Hematopoietic multipotent progenitor cell treated with erythropoietin and hydrocortisone succinate and interleukin-3 and kit ligand, for 4 days (in vitro differentiated cells): ENCODE data around the gene ESAM.
A peak's percentile ranks its signal among the peaks of the same experiment; 100 is the strongest.

Source experiments
- DNase-seq: peaks from one replicate; pipeline ENCODE4 v3.0.0-alpha.2; 2015

Gene ESAM

GRCh38 chr11:124769806-124770774 is 8.0 kb upstream of the ESAM start:
- DNase-seq: no peak

DNA sequence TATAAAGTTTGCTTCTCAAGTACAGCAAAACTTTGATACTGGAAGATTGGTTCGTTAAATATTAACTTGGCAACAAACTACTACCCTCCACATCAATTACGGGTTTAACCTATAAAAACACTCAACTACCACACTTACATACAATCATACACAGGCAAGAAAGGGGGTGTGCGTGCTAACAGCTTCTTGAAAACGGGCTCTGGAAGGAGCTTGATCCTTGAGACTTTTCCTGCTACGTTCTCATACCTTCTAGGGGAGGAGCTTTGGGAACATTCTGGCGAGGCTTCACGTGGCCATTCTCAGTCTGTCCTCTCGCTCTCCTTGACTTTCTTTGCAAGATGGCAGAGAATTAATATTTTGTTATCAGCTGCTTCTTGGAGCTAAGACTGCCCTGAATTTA is 6.8 kb upstream of the ESAM start:
- no peak for DNase-seq

DNA sequence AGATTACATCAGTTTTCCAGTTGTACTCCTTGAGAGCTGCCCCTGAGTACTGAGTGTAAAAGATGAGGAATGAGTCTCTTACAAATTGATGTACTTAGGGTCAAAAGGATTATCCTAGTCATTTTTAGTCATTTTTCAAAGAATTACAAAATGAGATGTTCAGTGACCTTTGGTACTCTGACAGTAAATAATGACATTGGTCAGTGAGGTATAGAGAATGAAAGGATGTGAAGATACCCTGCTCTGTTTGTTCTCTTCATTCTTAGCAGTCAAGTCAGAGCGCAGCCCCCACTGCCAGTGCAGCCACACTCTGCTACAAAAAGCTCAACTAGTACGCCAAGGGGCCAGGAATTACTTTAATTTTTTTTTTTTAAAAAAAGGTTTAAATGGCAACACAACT is 4.1 kb upstream of the ESAM start:
- DNase-seq: no peak

DNA sequence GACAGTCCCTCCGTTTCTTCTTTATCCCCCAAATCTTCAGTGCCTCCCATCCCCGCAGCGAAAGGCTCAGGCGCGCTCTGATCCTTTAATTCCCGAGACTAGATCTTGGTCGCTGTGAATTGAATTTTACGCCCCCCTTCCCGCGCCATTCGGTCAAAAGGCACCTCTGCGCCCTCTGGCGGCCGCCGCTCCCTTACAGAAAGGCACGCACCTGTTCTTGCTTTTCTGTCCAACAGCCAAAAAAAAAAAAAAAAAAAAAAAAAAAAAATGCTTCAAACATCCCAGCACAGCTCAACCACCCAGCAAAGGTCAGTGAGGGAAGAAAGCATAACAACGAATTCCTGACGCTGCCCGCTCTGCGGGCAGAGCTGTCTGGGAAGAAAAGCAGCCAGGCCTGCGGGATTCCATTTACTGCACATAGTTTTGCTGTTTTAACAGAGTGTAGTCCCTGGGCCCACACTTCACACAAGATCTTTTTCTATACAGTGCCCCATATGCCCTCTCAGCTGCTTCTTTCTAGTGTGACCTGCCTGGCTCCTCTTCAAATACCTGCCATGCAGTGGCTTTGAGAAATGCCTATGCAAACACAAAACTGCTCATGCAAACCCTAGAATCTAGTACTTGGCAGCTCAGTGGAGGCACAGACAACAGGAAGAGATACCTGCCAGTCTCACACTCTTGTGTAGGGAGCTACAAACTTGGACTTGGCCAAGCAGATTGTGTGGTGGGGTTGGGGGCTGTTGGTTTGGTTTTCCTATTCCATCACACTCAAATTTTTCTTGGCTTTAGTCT is 1.3 kb upstream of the ESAM start:
- DNase-seq: peak; percentile 86

GRCh38 chr11:124762624-124763155 is 600 bp upstream of the ESAM start:
- no peak for DNase-seq

GRCh38 chr11:124761301-124762104 is 587 bp downstream of the ESAM start:
- DNase-seq: peak; percentile 29

DNA sequence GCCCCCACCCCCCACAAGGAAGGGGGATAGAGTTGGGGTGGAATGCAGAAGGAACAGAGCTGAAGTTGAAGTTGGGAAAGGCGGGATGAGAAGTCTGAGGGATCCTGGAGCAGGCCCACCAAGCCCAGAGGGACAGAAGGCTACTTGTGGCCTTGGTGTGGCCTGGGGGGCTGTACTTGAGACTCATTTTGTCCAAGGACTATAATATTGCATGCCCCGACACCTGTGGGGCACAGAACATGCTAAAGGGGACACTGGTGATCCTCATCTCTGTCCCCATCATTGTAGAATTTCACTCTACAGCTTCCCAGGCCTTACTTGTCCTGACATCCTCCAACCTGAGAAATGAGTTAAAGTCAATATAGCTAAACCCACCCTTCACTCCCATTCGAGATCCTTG is 1.3 kb downstream of the ESAM start:
- DNase-seq: no peak

DNA sequence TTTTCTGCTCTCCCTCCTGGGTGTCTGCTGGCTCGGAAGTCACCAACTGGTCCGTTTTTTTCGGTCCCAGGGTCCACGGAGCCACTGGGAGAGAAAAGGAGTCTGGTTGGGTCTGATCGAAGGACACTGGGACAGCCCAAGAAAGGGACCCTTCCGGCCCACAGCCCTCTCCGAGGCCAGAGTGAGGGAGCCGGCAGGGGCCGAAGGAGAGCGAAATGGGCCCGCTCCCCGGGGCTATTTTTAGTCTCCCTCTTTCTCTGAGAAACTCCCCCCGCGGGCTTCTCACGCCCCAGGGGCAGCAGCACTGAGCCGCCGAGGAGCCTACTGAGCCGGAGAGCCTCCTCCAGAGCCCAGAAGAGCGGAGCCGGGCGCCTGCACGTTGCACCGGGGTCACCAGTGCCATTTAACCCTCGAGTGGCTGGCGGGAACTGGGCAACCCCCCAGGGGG is 1.9 kb downstream of the ESAM start:
- peak; percentile 53 for DNase-seq

DNA sequence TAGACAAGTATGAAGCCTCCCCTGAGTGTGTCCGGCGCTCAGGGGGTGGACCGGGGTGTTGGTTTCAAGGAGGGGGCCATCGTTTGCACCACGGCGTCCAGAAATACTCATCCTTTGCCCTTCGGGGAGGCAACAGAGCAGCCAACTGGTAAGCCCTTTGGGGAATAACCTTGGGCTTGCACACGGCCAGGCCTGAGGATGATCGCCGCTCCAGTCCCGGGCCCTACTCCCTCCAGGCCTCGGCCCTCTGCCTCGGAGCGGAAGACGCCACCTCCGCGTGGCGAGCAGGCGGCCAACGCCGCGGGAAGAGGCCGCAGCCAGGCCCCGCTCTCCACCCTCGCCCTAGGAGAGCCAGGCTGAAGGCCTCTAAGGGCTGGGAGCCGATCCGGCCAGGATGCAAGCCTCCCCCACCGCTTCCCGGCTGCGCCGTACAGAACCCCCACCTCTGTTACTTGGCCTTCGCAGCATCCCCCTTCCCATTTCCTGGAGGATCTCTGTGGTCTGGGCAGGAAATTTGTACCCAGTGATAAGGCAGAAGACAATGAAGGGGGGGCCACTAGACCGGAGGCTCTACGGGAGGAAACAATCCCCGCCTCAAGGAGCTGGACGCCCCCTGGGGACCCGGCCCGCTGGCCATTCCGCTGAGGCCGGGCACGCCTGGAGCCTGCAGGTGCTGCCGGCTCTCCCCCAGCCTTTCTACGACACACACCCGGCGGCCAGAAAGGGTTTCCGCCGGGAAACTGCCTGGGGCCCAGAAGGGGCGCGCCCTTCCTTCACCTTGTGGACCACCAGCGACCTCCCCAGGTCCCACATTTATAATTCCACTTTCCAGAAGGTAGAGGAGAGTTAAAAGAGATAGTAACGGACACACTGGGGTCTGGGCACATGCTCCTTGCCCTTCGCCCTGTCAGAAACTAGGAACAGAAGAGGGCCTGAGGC is 2.6 kb downstream of the ESAM start:
- DNase-seq: peak; percentile 68

GRCh38 chr11:124758355-124759265 is 3.5 kb downstream of the ESAM start:
- peak; percentile 95 for DNase-seq

- DNase-seq: no peak
These were observed 4.8 kb downstream of the ESAM start for GRCh38 chr11:124757320-124757719.

DNA sequence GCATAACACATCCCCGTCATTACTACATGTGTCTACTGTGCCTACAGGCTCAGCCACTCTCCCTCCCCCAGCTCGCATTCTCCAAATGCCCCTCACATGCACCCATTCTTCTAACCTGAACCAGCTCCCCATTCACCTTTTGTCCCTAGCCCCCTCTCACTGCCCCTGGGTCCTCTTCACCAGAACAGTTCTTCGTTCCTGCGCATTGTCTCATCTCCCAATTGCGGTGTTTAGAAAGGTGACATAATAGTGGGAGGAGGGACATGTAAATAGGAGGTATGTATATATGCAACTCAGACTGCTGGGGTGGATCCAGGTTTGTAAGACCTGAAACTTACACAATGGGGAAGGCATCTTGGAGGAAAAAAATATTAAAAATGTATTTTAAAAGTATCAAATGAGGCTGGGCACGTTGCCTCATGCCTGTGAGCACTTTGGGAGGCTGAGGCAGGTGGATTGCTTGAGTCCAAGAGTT is 5.3 kb downstream of the ESAM start:
- DNase-seq: no peak

GRCh38 chr11:124756033-124756752 is 5.9 kb downstream of the ESAM start:
- DNase-seq: no peak

GRCh38 chr11:124754710-124755109 is 7.4 kb downstream of the ESAM start:
- no peak for DNase-seq

GRCh38 chr11:124754309-124754708 is 7.8 kb downstream of the ESAM start:
- DNase-seq: no peak

DNA sequence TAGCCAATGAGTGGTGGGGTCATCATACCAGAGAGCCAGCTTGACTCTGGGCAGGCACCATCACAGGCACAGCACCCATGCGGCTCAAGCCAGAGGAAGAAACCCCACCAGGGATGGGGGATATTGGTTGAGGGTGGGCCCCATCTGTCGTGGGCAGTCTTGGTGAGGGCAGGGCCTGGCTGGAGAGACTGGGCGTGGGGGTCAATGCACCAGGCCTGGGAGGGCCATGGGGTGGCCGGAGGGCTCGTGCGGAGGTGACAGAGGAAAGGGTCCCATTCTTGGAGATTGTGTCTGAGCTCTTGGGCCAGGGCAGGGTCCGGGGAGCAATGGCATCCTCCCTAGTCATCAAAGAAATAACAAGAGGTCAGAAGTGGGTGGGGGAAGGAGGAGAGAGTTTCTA is 8.5 kb downstream of the ESAM start:
- no peak for DNase-seq

- DNase-seq: peak; percentile 37
These were observed 8.9 kb downstream of the ESAM start for GRCh38 chr11:124753205-124753604.

DNA sequence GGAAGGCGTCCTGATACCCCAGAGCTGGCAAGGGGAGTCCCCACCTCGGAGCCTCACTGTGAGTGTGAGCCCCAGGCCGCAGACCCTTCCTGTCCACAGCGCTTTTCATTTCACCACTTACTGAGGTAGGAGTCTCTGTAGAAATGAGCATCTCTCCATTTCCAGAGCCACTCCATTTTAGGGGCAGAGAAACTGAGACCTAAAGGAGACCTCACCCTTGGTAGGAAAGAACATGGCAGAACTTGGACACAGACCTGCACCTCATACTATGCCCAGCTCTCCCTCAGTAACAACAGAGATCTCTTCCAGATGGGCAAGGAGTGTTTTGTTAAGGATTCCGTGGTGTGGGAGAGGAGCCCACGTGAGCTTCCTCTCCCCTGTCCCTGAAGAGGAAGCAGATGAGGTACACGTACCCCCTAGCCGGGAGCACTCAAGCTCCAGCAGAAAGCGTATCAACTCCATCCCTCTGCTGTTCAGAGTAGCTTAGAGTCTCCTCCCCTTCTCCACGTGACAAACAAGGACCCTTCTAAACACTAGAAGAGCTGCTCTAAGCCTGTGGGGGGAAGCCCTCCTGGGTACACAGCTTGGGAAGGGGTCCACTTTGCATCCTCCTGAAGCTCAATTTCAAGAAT is 9.5 kb downstream of the ESAM start:
- DNase-seq: peak; percentile 27
